H1 (cell line): ENCODE data around the gene PHTF1. TPM values are rescaled to one million over a fixed set of nuclear protein-coding genes. Genes with fewer than 3 reads are reported as not detected.

Source experiments
- CBX5 ChIP-seq: fragments of 300-800, 300-1000 bp; sonication (generic); IDR thresholded peaks from 2 replicates; pipeline ENCODE4 v1.7.1; 2016; ENCODE audit warnings: antibody characterized with exemption, low read length, low read depth
- CTCF ChIP-seq, 3 experiments: IDR thresholded peaks; 1 replicate in 2 of 3; 2 replicates in 1 of 3; pipeline versions ENCODE4 v1.5.1 to v1.6.1; 2011; ENCODE audit warnings: low read length in 3 of 3, mild to moderate bottlenecking in 3 of 3, inconsistent platforms in 2 of 3, low read depth in 1 of 3, moderate library complexity in 1 of 3; ENCODE audit not compliant: insufficient read depth in 1 of 3; ENCODE audit errors: control extremely low read depth in 1 of 3
- RFX5 ChIP-seq: IDR thresholded peaks from 2 replicates; pipeline ENCODE4 v1.6.1; 2011; ENCODE audit warnings: low read depth, low read length, improper control_type of control experiment, borderline replicate concordance
- SUZ12 ChIP-seq: fragments of 200-600 bp; sonication (generic); IDR thresholded peaks from 2 replicates; pipeline ENCODE4 v1.6.1; 2012; ENCODE audit warnings: mild to moderate bottlenecking, inconsistent platforms, low read length, moderate library complexity, mixed read lengths
- TBP ChIP-seq: IDR thresholded peaks from 2 replicates; pipeline ENCODE4 v1.6.1; 2011; ENCODE audit warnings: low read depth, low read length, improper control_type of control experiment
- polyA plus RNA-seq, 7 experiments: library from polyadenylated mRNA; depleted of rRNA in 3 of 7; stranded (reverse) in 5 of 7; unstranded in 2 of 7; fragments of >200 nt in 5 of 7; fragments of 200-250 nt in 2 of 7; gene quantifications; 1 replicate in 5 of 7; 2 replicates in 1 of 7; 4 replicates in 1 of 7; pipeline versions ENCODE4 v1.2.1 to v1.2.3, GENCODE V29; 2011 to 2013; ENCODE audit warnings: missing spikeins in 2 of 7, mixed read lengths in 2 of 7
- total RNA-seq: library from RNA; stranded (reverse); fragmentation: NEBNext Ultra II Directional; extraction: Animal tissue kit (Norgen Biotek cat#: 25700); gene quantifications from 2 replicates; pipeline ENCODE4 v1.2.1, GENCODE V29; 2021

Gene PHTF1
- total and polyA plus RNA-seq, 2 of the 8 experiments (the other 6 are each of a cell fraction or from before 2014, with no cell fraction given) = 9.1 to 26.9 TPM

- TF ChIP-seq CTCF (IDR thresholded peaks at IDR 0.05; ENCODE audit: control extremely low read depth in 1 of 3, insufficient read depth in 1 of 3, low read depth in 1 of 3, low read length in 3 of 3) = no peak
- TF ChIP-seq SUZ12 = no peak
- TF ChIP-seq TBP = no peak
- TF ChIP-seq CBX5 = no peak
- TF ChIP-seq RFX5 = no peak
Measured at GRCh38 chr1:113684153-113684541, 75.1 kb downstream of the PHTF1 start (continued).
